Gastroesophageal sphincter (tissue), 3 donors: Measurements from ENCODE around the gene RIC1.

ENCODE experiments used
- POLR2A ChIP-seq, 2 donors: fragments of 450-650 bp; IDR thresholded peaks; one replicate each; pipeline ENCODE4 v1.6.1; 2017; ENCODE audit warnings: antibody characterized with exemption in 2 of 2, mild to moderate bottlenecking in 2 of 2, moderate library complexity in 1 of 2
- POLR2AphosphoS5 ChIP-seq: sonication (generic); formaldehyde crosslinking; IDR thresholded peaks from one replicate; pipeline ENCODE4 v1.6.1; 2017; ENCODE audit warnings: antibody characterized with exemption
- TF ChIP-seq, protein P1 (sequence below), 4 experiments: fragments of 200-600 bp in 2 of 4; fragments of 450-650 bp in 2 of 4; sonication (generic) in 1 of 4; IDR thresholded peaks; one replicate each; pipeline ENCODE4 v1.5.1; 2017 to 2019; ENCODE audit warnings: antibody characterized with exemption in 4 of 4, mild to moderate bottlenecking in 2 of 4, moderate library complexity in 2 of 4

DNA sequence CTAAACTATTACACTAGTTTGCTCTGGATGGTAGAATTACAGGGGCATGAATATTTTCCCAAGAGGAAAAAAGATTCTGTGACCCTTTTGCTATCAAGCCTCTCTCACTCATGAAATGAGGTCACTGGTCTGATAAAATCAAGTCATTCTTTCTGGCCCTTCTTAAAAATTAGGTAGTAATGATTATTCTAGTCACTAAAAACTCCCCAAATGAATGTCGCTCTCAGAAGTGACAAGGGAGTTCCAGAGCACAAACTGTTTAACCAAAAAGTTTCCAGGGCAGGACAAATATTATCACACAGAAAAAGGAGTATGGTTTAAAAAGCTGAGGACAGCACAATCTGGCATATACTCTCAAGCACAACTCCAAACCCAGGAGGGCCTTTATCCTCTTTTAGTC, 191.5 kb downstream of the RIC1 start:
- TF ChIP-seq, protein P1, sequence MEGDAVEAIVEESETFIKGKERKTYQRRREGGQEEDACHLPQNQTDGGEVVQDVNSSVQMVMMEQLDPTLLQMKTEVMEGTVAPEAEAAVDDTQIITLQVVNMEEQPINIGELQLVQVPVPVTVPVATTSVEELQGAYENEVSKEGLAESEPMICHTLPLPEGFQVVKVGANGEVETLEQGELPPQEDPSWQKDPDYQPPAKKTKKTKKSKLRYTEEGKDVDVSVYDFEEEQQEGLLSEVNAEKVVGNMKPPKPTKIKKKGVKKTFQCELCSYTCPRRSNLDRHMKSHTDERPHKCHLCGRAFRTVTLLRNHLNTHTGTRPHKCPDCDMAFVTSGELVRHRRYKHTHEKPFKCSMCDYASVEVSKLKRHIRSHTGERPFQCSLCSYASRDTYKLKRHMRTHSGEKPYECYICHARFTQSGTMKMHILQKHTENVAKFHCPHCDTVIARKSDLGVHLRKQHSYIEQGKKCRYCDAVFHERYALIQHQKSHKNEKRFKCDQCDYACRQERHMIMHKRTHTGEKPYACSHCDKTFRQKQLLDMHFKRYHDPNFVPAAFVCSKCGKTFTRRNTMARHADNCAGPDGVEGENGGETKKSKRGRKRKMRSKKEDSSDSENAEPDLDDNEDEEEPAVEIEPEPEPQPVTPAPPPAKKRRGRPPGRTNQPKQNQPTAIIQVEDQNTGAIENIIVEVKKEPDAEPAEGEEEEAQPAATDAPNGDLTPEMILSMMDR (IDR thresholded peaks at IDR 0.05) = no peak
- TF ChIP-seq POLR2A (IDR thresholded peaks at IDR 0.05) = no peak
- no peak for TF ChIP-seq POLR2AphosphoS5
